SH-SY5Y (cell line): ENCODE measurements around the gene SSBP3.

Source experiments
- GATA2 ChIP-seq: IDR thresholded peaks from 2 replicates; pipeline ENCODE4 v1.6.1; 2011; ENCODE audit warnings: mild to moderate bottlenecking, low read depth, low read length
- GATA3 ChIP-seq: IDR thresholded peaks from 2 replicates; pipeline ENCODE4 v1.6.1; 2011; ENCODE audit warnings: low read depth, mild to moderate bottlenecking, low read length, moderate library complexity

- TF ChIP-seq GATA2 (no peak), GATA3 (no peak)
These were observed 4.2 kb upstream of the SSBP3 start for GRCh38 chr1:54410359-54410758.
